GM12878 (cell line): ENCODE data around the gene ELN. TPM values are rescaled to one million over a fixed set of nuclear protein-coding genes. Genes with fewer than 3 reads are reported as not detected.

ENCODE experiments used
- ATAC-seq: fragments of 200-7000 bp; cut with Tn5 transposase; 3 replicates; pipeline ENCODE4 v1.9.1; 2020; ENCODE audit warnings: mild to moderate bottlenecking, moderate library complexity
- BruUV-seq: library from RNA; stranded (reverse); fragments of 400-500 nt; replicated peaks from 2 replicates; lab custom pipeline; 2021; lab: Mats Ljungman, UMichigan
- CTCF ChIA-PET: fragments of 300-600 bp; sonication (Branson Sonifier 250); formaldehyde crosslinking; extraction: SDS; loops from one replicate; lab custom pipeline; 2021; ENCODE audit warnings: inconsistent platforms; lab: Yijun Ruan, JAX
- POLR2A ChIA-PET: fragments of 350-600 bp; formaldehyde crosslinking; extraction: SDS; loops from one replicate; lab custom pipeline; 2021; ENCODE audit warnings: inconsistent platforms; lab: Charles Lee
- RAD21 ChIA-PET: fragments of 300-600 bp; sonication (Branson Sonifier 250); formaldehyde crosslinking; loops from one replicate; lab custom pipeline; 2023; ENCODE audit warnings: antibody characterized with exemption; ENCODE audit not compliant: unreplicated experiment; lab: Charles Lee
- SMC1A ChIA-PET: fragments of 300-600 bp; sonication (Branson Sonifier 250); formaldehyde crosslinking; loops from one replicate; lab custom pipeline; 2023; ENCODE audit not compliant: unreplicated experiment, uncharacterized antibody; lab: Charles Lee
- DNase-seq: peaks from one replicate; pipeline ENCODE4 v3.0.0-alpha.2; 2011; ENCODE audit warnings: low read depth, low spot score
- FAIRE-seq: peaks from 3 replicates; lab custom pipeline; 2011; peaks lifted over from hg19 to GRCh38; lab: Jason Lieb, UNC
- H2AFZ ChIP-seq: 2 replicates; pipeline ENCODE4 v1.6.0; 2011; ENCODE audit warnings: low read depth, low read length, control low read depth; ENCODE audit not compliant: control insufficient read depth
- H3K27ac ChIP-seq: 2 replicates; pipeline ENCODE4 v1.5.1; 2011; ENCODE audit warnings: control low read depth; ENCODE audit not compliant: control insufficient read depth, insufficient read depth
- H3K27me3 ChIP-seq, 2 experiments: replicated peaks in 1 of 2; 2 replicates each; pipeline versions ENCODE4 v1.6.0 to v1.6.1; 2011; ENCODE audit warnings: low read length in 1 of 2; ENCODE audit not compliant: control insufficient read depth in 2 of 2, insufficient read depth in 2 of 2
- H3K36me3 ChIP-seq, 2 experiments: 2 replicates each; pipeline ENCODE4 v1.5.1; 2011; ENCODE audit warnings: low read length in 1 of 2; ENCODE audit not compliant: control insufficient read depth in 2 of 2, insufficient read depth in 2 of 2
- H3K4me1 ChIP-seq: 2 replicates; pipeline ENCODE4 v1.6.1; 2011; ENCODE audit warnings: mild to moderate bottlenecking, low read length, moderate library complexity, mixed read lengths; ENCODE audit not compliant: control insufficient read depth, insufficient read depth
- H3K4me2 ChIP-seq: 2 replicates; pipeline ENCODE4 v1.6.0; 2011; ENCODE audit warnings: control low read depth; ENCODE audit not compliant: control insufficient read depth, insufficient read depth
- H3K4me3 ChIP-seq: fragments of 200-600 bp; sonication (generic); 2 replicates; pipeline ENCODE4 v1.5.1; 2016
- H3K79me2 ChIP-seq: 2 replicates; pipeline ENCODE4 v1.6.0; 2011; ENCODE audit warnings: low read length; ENCODE audit not compliant: control insufficient read depth, insufficient read depth
- H3K9ac ChIP-seq: 2 replicates; pipeline ENCODE4 v1.8.0; 2011; ENCODE audit warnings: low read length, control low read depth, mixed read lengths; ENCODE audit not compliant: control insufficient read depth, insufficient read depth
- H3K9me3 ChIP-seq: replicated peaks from 3 replicates; pipeline ENCODE4 v1.5.1; 2011; ENCODE audit warnings: mild to moderate bottlenecking, low read length; ENCODE audit not compliant: control insufficient read depth, insufficient read depth
- H4K20me1 ChIP-seq: 2 replicates; pipeline ENCODE4 v1.6.0; 2011; ENCODE audit not compliant: control insufficient read depth, insufficient read depth
- BCL11A ChIP-seq: IDR thresholded peaks from 2 replicates; pipeline ENCODE4 v1.6.1; 2011; ENCODE audit warnings: low read depth, low read length
- CBX5 ChIP-seq: sonication (generic); IDR thresholded peaks from 2 replicates; pipeline ENCODE4 v1.6.1; 2016; ENCODE audit warnings: low read depth, moderate library complexity, mild to moderate bottlenecking, inconsistent platforms
- EGR1 ChIP-seq, 2 experiments: IDR thresholded peaks; 1 replicate in 1 of 2; 2 replicates in 1 of 2; pipeline ENCODE4 v1.6.1; 2011 to 2012; ENCODE audit warnings: low read depth in 2 of 2, low read length in 2 of 2, borderline replicate concordance in 1 of 2, mild to moderate bottlenecking in 1 of 2, moderate library complexity in 1 of 2
- FOS ChIP-seq: IDR thresholded peaks from 3 replicates; pipeline ENCODE4 v1.6.1; 2011; ENCODE audit warnings: borderline replicate concordance; ENCODE audit not compliant: insufficient read length; ENCODE audit errors: extremely low read depth
- HDAC6 ChIP-seq: fragments of 200-600 bp; sonication (generic); IDR thresholded peaks from one replicate; pipeline ENCODE4 v1.8.0; 2017; ENCODE audit warnings: antibody characterized with exemption; ENCODE audit not compliant: unreplicated experiment
- IKZF2 ChIP-seq, 2 experiments: fragments of 450-650 bp; IDR thresholded peaks; 2 replicates each; pipeline ENCODE4 v1.6.1; 2017; ENCODE audit warnings: mild to moderate bottlenecking in 2 of 2, moderate library complexity in 2 of 2
- RAD21 ChIP-seq: IDR thresholded peaks from 2 replicates; pipeline ENCODE4 v1.6.1; 2011; ENCODE audit warnings: mild to moderate bottlenecking, low read depth, low read length, moderate library complexity; ENCODE audit not compliant: insufficient read depth
- SMARCA5 ChIP-seq: fragments of 450-650 bp; IDR thresholded peaks from 2 replicates; pipeline ENCODE4 v1.6.1; 2017; ENCODE audit warnings: mild to moderate bottlenecking
- USF2 ChIP-seq: IDR thresholded peaks from 2 replicates; pipeline ENCODE4 v1.6.1; 2011; ENCODE audit warnings: low read depth, low read length, improper control_type of control experiment, borderline replicate concordance
- WRNIP1 ChIP-seq: IDR thresholded peaks from 2 replicates; pipeline ENCODE4 v1.6.1; 2011; ENCODE audit warnings: low read depth, low read length, improper control_type of control experiment, borderline replicate concordance
- ZNF687 ChIP-seq: fragments of 450-650 bp; IDR thresholded peaks from 2 replicates; pipeline ENCODE4 v1.6.1; 2017; ENCODE audit warnings: mild to moderate bottlenecking, moderate library complexity
- WGBS: methylation state at CpG from one replicate; pipeline ENCODE4 v1.1.6; 2016; ENCODE audit warnings: low lambda C conversion rate; ENCODE audit not compliant: insufficient replicate concordance, insufficient coverage; ENCODE audit errors: missing lambda C conversion rate; 5-methylcytosine and 5-hydroxymethylcytosine counted together
- in situ Hi-C: fragments of 300-500 bp; cut with MboI; formaldehyde crosslinking; loops from 9 replicates; pipeline ENCODE4 v1.14.3; 2018; ENCODE audit warnings: mixed read lengths
- intact Hi-C: fragments of 100-400 bp; cut with micrococcal nuclease; formaldehyde crosslinking; loops from one replicate; pipeline ENCODE4 v1.14.2; 2022; ENCODE audit not compliant: unreplicated experiment
- polyA plus RNA-seq, 11 experiments: library from polyadenylated mRNA; depleted of rRNA in 4 of 11; unstranded in 6 of 11; stranded (reverse) in 5 of 11; fragments of >200 nt; fragmentation: Nextera tagmentation in 4 of 11; fragmentation: Illumina TruSeq in 1 of 11; extraction: Ambion mirVana in 4 of 11; extraction: Trizol in 1 of 11; gene quantifications; 1 replicate in 1 of 11; 2 replicates in 10 of 11; pipeline versions ENCODE4 v1.2.1 to v1.2.3, GENCODE V29; 2011 to 2016; ENCODE audit warnings: inconsistent platforms in 2 of 11, missing spikeins in 2 of 11, low read depth in 1 of 11
- total RNA-seq, 4 experiments: library from RNA; depleted of rRNA in 3 of 4; stranded (reverse); fragments of >200 nt in 3 of 4; fragmentation: Illumina TruSeq in 1 of 4; extraction: Trizol in 1 of 4; gene quantifications; 2 replicates each; pipeline versions ENCODE4 v1.2.1 to v1.2.3, GENCODE V29; 2013 to 2021
- TF ChIP-seq, protein P1 (sequence below), 3 experiments: IDR thresholded peaks in 2 of 3; conservative IDR thresholded peaks in 1 of 3; 2 replicates each; pipeline ENCODE4 v1.5.1; 2011; ENCODE audit warnings: low read depth in 3 of 3, low read length in 3 of 3, mild to moderate bottlenecking in 3 of 3, control low read depth in 2 of 3, moderate library complexity in 2 of 3, inconsistent platforms in 1 of 3, mixed read lengths in 1 of 3; ENCODE audit not compliant: control insufficient read depth in 2 of 3, insufficient read depth in 1 of 3; ENCODE audit errors: extremely low read depth in 1 of 3
- TF ChIP-seq, protein P2 (sequence below): fragments of 450-650 bp; IDR thresholded peaks from 2 replicates; pipeline ENCODE4 v1.6.1; 2017; ENCODE audit warnings: low read depth, mild to moderate bottlenecking, moderate library complexity

ELN gene
- total and polyA plus RNA-seq, 10 of the 15 experiments (the other 5 are each of a cell fraction or from before 2014, with no cell fraction given): 0.08 to 0.27 (median 0.23) TPM; not detected in 7

GRCh38 chr7:74013539-74014272, 14.3 kb upstream of the ELN start (continued):
- TF ChIP-seq, protein P1, sequence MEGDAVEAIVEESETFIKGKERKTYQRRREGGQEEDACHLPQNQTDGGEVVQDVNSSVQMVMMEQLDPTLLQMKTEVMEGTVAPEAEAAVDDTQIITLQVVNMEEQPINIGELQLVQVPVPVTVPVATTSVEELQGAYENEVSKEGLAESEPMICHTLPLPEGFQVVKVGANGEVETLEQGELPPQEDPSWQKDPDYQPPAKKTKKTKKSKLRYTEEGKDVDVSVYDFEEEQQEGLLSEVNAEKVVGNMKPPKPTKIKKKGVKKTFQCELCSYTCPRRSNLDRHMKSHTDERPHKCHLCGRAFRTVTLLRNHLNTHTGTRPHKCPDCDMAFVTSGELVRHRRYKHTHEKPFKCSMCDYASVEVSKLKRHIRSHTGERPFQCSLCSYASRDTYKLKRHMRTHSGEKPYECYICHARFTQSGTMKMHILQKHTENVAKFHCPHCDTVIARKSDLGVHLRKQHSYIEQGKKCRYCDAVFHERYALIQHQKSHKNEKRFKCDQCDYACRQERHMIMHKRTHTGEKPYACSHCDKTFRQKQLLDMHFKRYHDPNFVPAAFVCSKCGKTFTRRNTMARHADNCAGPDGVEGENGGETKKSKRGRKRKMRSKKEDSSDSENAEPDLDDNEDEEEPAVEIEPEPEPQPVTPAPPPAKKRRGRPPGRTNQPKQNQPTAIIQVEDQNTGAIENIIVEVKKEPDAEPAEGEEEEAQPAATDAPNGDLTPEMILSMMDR (IDR thresholded peaks at IDR 0.05 in 2 of 3, conservative IDR thresholded peaks at IDR 0.05 in 1 of 3; ENCODE audit: control insufficient read depth in 2 of 3, extremely low read depth in 1 of 3, insufficient read depth in 1 of 3, low read depth in 3 of 3, low read length in 3 of 3): no peak

DNA sequence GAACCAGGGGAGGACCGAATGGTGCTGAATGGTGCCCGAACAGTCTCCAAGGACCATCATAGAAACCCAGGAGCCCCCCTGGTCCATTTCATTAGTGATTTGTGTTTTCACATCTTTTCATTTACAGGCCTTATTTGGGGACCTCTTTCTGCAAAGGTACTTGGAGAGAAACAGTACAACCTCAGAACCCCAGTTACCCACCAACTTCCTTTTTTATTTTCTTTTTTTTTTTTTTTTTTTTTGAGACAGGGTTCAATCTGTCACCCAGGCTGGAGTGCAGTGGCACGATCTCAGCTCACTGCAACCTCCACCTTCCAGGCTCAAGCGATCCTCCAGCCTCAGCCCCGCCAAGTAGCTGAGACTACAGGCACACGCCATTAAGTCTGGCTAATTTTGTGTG, 13.0 kb upstream of the ELN start:
- Histone ChIP-seq H3K9ac (no peak overlapping the region), H3K4me1 (peaks cover 13% of the 10 kb centered on the region), H3K4me3 (no peak overlapping the region), H3K36me3 (no peaks in the 10 kb centered on the region), H3K27me3 (no peaks in the 10 kb centered on the region), H2AFZ (no peak overlapping the region), H3K9me3 (no peaks in the 10 kb centered on the region), H3K27ac (no peak overlapping the region), H4K20me1 (no peaks in the 10 kb centered on the region), H3K4me2 (no peak overlapping the region), H3K79me2 (no peaks in the 10 kb centered on the region)
- ChIA-PET RAD21 (no interaction called here), SMC1A (no interaction called here), POLR2A (no interaction called here), CTCF (interaction anchor here (3.5 kb wide), 1 partner anchor 11 kb away, joined by 27 read pairs; no protein-coding TSS in a partner anchor)
- ATAC-seq: no peak
- FAIRE-seq: no peak
- DNase-seq: no peak
- in situ Hi-C loops (no loop called here), intact Hi-C loops (no loop called here)
- 69% methylated on average over 6 of the region's 6 CpGs for WGBS
- BruUV-seq: no TSS peak
- TF ChIP-seq WRNIP1: no peak
- no peak for TF ChIP-seq SMARCA5
- TF ChIP-seq HDAC6: no peak
- TF ChIP-seq FOS: no peak
- TF ChIP-seq ZNF687: no peak
- TF ChIP-seq IKZF2 (IDR thresholded peaks at IDR 0.05): no peak
- TF ChIP-seq BCL11A: no peak
- TF ChIP-seq USF2: no peak
- no peak for TF ChIP-seq RAD21
- TF ChIP-seq, protein P2, sequence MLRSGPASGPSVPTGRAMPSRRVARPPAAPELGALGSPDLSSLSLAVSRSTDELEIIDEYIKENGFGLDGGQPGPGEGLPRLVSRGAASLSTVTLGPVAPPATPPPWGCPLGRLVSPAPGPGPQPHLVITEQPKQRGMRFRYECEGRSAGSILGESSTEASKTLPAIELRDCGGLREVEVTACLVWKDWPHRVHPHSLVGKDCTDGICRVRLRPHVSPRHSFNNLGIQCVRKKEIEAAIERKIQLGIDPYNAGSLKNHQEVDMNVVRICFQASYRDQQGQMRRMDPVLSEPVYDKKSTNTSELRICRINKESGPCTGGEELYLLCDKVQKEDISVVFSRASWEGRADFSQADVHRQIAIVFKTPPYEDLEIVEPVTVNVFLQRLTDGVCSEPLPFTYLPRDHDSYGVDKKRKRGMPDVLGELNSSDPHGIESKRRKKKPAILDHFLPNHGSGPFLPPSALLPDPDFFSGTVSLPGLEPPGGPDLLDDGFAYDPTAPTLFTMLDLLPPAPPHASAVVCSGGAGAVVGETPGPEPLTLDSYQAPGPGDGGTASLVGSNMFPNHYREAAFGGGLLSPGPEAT: no peak
- no peak for TF ChIP-seq CBX5
- TF ChIP-seq EGR1 (IDR thresholded peaks at IDR 0.05; ENCODE audit: borderline replicate concordance in 1 of 2, low read depth in 2 of 2, low read length in 2 of 2): no peak
